Sciatic nerve (tissue), 2 donors: Measurements from ENCODE around the gene SYNE1. TPM values are rescaled to one million over a fixed set of nuclear protein-coding genes. Genes with fewer than 3 reads are reported as not detected.
A peak's percentile ranks its signal among the peaks of the same experiment; 100 is the strongest.

Source experiments
- ATAC-seq: fragments of 200-7000 bp; cut with Tn5 transposase; one replicate; pipeline ENCODE4 v1.9.1; 2020; ENCODE audit warnings: mild to moderate bottlenecking, moderate library complexity
- DNase-seq: peaks from one replicate; pipeline ENCODE4 v3.0.0-alpha.2; 2020; ENCODE audit warnings: low spot score
- intact Hi-C: fragments of 100-400 bp; cut with DNase I; formaldehyde crosslinking; loops from one replicate; pipeline ENCODE4 v1.14.2; 2022
- total RNA-seq: library from RNA; stranded (reverse); fragmentation: NEBNext Ultra II Directional; extraction: Animal tissue kit (Norgen Biotek cat#: 25700); gene quantifications from one replicate; pipeline ENCODE4 v1.2.1, GENCODE V29; 2021
- donor health status: DM: no; HTN: no; CAD: no.
- donor health status: DM: no; HTN: no; CAD: no.

SYNE1 gene
- total RNA-seq, 1 donor from 2014 or later = 142 TPM

- intact Hi-C loops = no loop called here
- ATAC-seq (no peak), DNase-seq (no peak)
Measured at GRCh38 chr6:152233547-152234320, 403.4 kb downstream of the SYNE1 start.

GRCh38 chr6:152232501-152233151 is 404.5 kb downstream of the SYNE1 start:
- ATAC-seq (peak; percentile 74), DNase-seq (no peak)
- intact Hi-C loops = no loop called here

GRCh38 chr6:152229330-152229729 is 407.8 kb downstream of the SYNE1 start:
- no peak for ATAC-seq
- DNase-seq = no peak
- intact Hi-C loops = no loop called here

- intact Hi-C loops = no loop called here
Measured at GRCh38 chr6:152226119-152226518, 411.0 kb downstream of the SYNE1 start.

GRCh38 chr6:152225241-152225934 is 411.8 kb downstream of the SYNE1 start:
- intact Hi-C loops = no loop called here
- ATAC-seq = peak; percentile 75
- no peak for DNase-seq

More at GRCh38 chr6:152226119-152226518, 411.0 kb downstream of the SYNE1 start:
- DNase-seq = no peak
- no peak for ATAC-seq

GRCh38 chr6:152223636-152224035 is 413.5 kb downstream of the SYNE1 start:
- DNase-seq (no peak), ATAC-seq (no peak)
- intact Hi-C loops = no loop called here

- no peak for ATAC-seq
- no peak for DNase-seq
- intact Hi-C loops = no loop called here
Measured at GRCh38 chr6:152221806-152222628, 415.1 kb downstream of the SYNE1 start.

GRCh38 chr6:152220786-152221185 is 416.4 kb downstream of the SYNE1 start:
- DNase-seq (no peak), ATAC-seq (peak; percentile 74)
- intact Hi-C loops = no loop called here

- intact Hi-C loops = loop anchor here (5.0 kb wide), 1 partner anchor 912 kb away; no protein-coding TSS in a partner anchor
- ATAC-seq (no peak), DNase-seq (no peak)
Measured at GRCh38 chr6:152218887-152219286, 418.3 kb downstream of the SYNE1 start.

GRCh38 chr6:152212437-152212836 is 424.7 kb downstream of the SYNE1 start:
- ATAC-seq (no peak), DNase-seq (no peak)
- intact Hi-C loops = no loop called here

GRCh38 chr6:152209211-152209610 is 428.0 kb downstream of the SYNE1 start:
- intact Hi-C loops = no loop called here
- no peak for DNase-seq
- ATAC-seq = no peak

GRCh38 chr6:152207915-152208714 is 429.0 kb downstream of the SYNE1 start:
- no peak for ATAC-seq
- no peak for DNase-seq
- intact Hi-C loops = no loop called here

GRCh38 chr6:152206072-152206818 is 430.9 kb downstream of the SYNE1 start:
- DNase-seq = no peak
- intact Hi-C loops = no loop called here
- ATAC-seq = no peak

GRCh38 chr6:152204591-152204990 is 432.6 kb downstream of the SYNE1 start:
- DNase-seq (no peak), ATAC-seq (no peak)
- intact Hi-C loops = no loop called here

- DNase-seq (no peak), ATAC-seq (no peak)
- intact Hi-C loops = no loop called here
Measured at GRCh38 chr6:152201120-152201519, 436.0 kb downstream of the SYNE1 start.

- intact Hi-C loops = no loop called here
Measured at GRCh38 chr6:152195896-152196295, 441.3 kb downstream of the SYNE1 start.

GRCh38 chr6:152189736-152190135 is 447.4 kb downstream of the SYNE1 start:
- DNase-seq = no peak
- no peak for ATAC-seq
- intact Hi-C loops = no loop called here

More at GRCh38 chr6:152195896-152196295, 441.3 kb downstream of the SYNE1 start:
- ATAC-seq (no peak), DNase-seq (no peak)

GRCh38 chr6:152188011-152188410 is 449.2 kb downstream of the SYNE1 start:
- intact Hi-C loops = no loop called here
- DNase-seq = no peak
- no peak for ATAC-seq
